ENCODE measurements around the gene LBH. TPM values are rescaled to one million over a fixed set of nuclear protein-coding genes. Genes with fewer than 3 reads are reported as not detected.
A peak's percentile ranks its signal among the peaks of the same experiment; 100 is the strongest.

Gene LBH
- total RNA-seq, 1 experiment from 2014 or later: 159 TPM

- no TSS peak for BruUV-seq (replicated peaks)
- DNase-seq: no peak
- POLR2A ChIA-PET: no interaction called here
- Mint-ChIP-seq H3K4me1 (ENCODE audit: low read depth, unreplicated experiment) (peaks cover 20% of the 10 kb centered on the region), H3K9me3 (ENCODE audit: unreplicated experiment) (no peaks in the 10 kb centered on the region), H3K27ac (ENCODE audit: unreplicated experiment) (no peak overlapping the region), H3K27me3 (ENCODE audit: insufficient read depth, unreplicated experiment) (no peaks in the 10 kb centered on the region), H3K36me3 (ENCODE audit: insufficient read depth, unreplicated experiment) (no peaks in the 10 kb centered on the region), H3K4me3 (ENCODE audit: unreplicated experiment) (no peak overlapping the region)
- no peaks in the 10 kb centered on the region for H3K36me3 ChIP-seq (ENCODE audit: control insufficient read depth, insufficient read depth, low read length)
- H3K4me1 ChIP-seq: peaks cover 29% of the 10 kb centered on the region
- TF ChIP-seq CTCF (IDR thresholded peaks at IDR 0.05; ENCODE audit: insufficient read depth in 1 of 2, low read depth in 1 of 2, low read length in 1 of 2, severe bottlenecking in 1 of 2, unreplicated experiment in 1 of 2): no peak
- CTCF ChIA-PET: interaction anchor here (0.6 kb wide), 1 partner anchor 145 kb away, joined by 4 read pairs; no protein-coding TSS in a partner anchor
- no peaks in the 10 kb centered on the region for H3K27me3 ChIP-seq (replicated peaks; ENCODE audit: control insufficient read depth, insufficient read depth, low read length)
- no peaks in the 10 kb centered on the region for H3K9me3 ChIP-seq
- intact Hi-C loops (cut with micrococcal nuclease; ENCODE audit: unreplicated experiment): no loop called here
- no peak overlapping the region for H3K4me3 ChIP-seq (ENCODE audit: low read depth, low read length)
These were observed 47.1 kb downstream of the LBH start for GRCh38 chr2:30278419-30278818.

GRCh38 chr2:30280596-30281434 is 49.5 kb downstream of the LBH start:
- Histone ChIP-seq H3K27me3 (replicated peaks; ENCODE audit: control insufficient read depth, insufficient read depth, low read length) (no peaks in the 10 kb centered on the region), H3K9me3 (no peaks in the 10 kb centered on the region), H3K4me1 (0 out of 2 replicates have a peak, but pooled peaks cover 9% of the 10 kb centered on the region), H3K4me3 (ENCODE audit: low read depth, low read length) (no peak overlapping the region), H3K36me3 (ENCODE audit: control insufficient read depth, insufficient read depth, low read length) (no peaks in the 10 kb centered on the region)
- BruUV-seq (replicated peaks): no TSS peak
- Mint-ChIP-seq H3K9me3 (ENCODE audit: unreplicated experiment) (no peaks in the 10 kb centered on the region), H3K4me3 (ENCODE audit: unreplicated experiment) (no peak overlapping the region), H3K36me3 (ENCODE audit: insufficient read depth, unreplicated experiment) (no peaks in the 10 kb centered on the region), H3K27me3 (ENCODE audit: insufficient read depth, unreplicated experiment) (no peaks in the 10 kb centered on the region), H3K27ac (ENCODE audit: unreplicated experiment) (peak overlapping the region; percentile 4), H3K4me1 (ENCODE audit: low read depth, unreplicated experiment) (peaks cover 12% of the 10 kb centered on the region)
- ChIA-PET POLR2A (no interaction called here), CTCF (interaction anchor here (0.5 kb wide), 1 partner anchor 434 kb away, joined by 9 read pairs; no protein-coding TSS in a partner anchor)
- intact Hi-C loops (cut with micrococcal nuclease; ENCODE audit: unreplicated experiment): no loop called here
- DNase-seq: peak in 1 of 2 experiments; percentile 13
- TF ChIP-seq CTCF (IDR thresholded peaks at IDR 0.05; ENCODE audit: insufficient read depth in 1 of 2, low read depth in 1 of 2, low read length in 1 of 2, severe bottlenecking in 1 of 2, unreplicated experiment in 1 of 2): no peak

- POLR2A ChIA-PET: no interaction called here
- H3K4me3 ChIP-seq (ENCODE audit: low read depth, low read length): no peak overlapping the region
- no peaks in the 10 kb centered on the region for H3K27me3 ChIP-seq (replicated peaks; ENCODE audit: control insufficient read depth, insufficient read depth, low read length)
- H3K9me3 ChIP-seq: no peaks in the 10 kb centered on the region
- BruUV-seq (replicated peaks): no TSS peak
- no peaks in the 10 kb centered on the region for H3K36me3 ChIP-seq (ENCODE audit: control insufficient read depth, insufficient read depth, low read length)
- Mint-ChIP-seq H3K27me3 (ENCODE audit: insufficient read depth, unreplicated experiment) (no peaks in the 10 kb centered on the region), H3K27ac (ENCODE audit: unreplicated experiment) (no peak overlapping the region), H3K4me1 (ENCODE audit: low read depth, unreplicated experiment) (peaks cover 12% of the 10 kb centered on the region), H3K4me3 (ENCODE audit: unreplicated experiment) (no peak overlapping the region), H3K36me3 (ENCODE audit: insufficient read depth, unreplicated experiment) (no peaks in the 10 kb centered on the region), H3K9me3 (ENCODE audit: unreplicated experiment) (no peaks in the 10 kb centered on the region)
- CTCF ChIA-PET: no interaction called here
- no peak for DNase-seq
- intact Hi-C loops (cut with micrococcal nuclease; ENCODE audit: unreplicated experiment): no loop called here
- no peak for TF ChIP-seq CTCF (IDR thresholded peaks at IDR 0.05; ENCODE audit: insufficient read depth in 1 of 2, low read depth in 1 of 2, low read length in 1 of 2, severe bottlenecking in 1 of 2, unreplicated experiment in 1 of 2)
- 0 out of 2 replicates have a peak, but pooled peaks cover 9% of the 10 kb centered on the region for H3K4me1 ChIP-seq
These were observed 50.7 kb downstream of the LBH start for GRCh38 chr2:30282081-30282480.

Data from Caco-2 (cell line).